Breast epithelium (tissue), 3 donors: ENCODE data around the gene SCOC.

Experiments used
- POLR2AphosphoS5 ChIP-seq, 3 donors: sonication (generic); formaldehyde crosslinking; IDR thresholded peaks; one replicate each; pipeline ENCODE4 v1.6.1; 2017; ENCODE audit warnings: antibody characterized with exemption in 3 of 3
- TF ChIP-seq, protein P1 (sequence below), 3 donors: fragments of 450-650 bp; IDR thresholded peaks; one replicate each; pipeline ENCODE4 v1.5.1; 2016 to 2017; ENCODE audit warnings: antibody characterized with exemption in 3 of 3, mild to moderate bottlenecking in 3 of 3, moderate library complexity in 3 of 3

DNA sequence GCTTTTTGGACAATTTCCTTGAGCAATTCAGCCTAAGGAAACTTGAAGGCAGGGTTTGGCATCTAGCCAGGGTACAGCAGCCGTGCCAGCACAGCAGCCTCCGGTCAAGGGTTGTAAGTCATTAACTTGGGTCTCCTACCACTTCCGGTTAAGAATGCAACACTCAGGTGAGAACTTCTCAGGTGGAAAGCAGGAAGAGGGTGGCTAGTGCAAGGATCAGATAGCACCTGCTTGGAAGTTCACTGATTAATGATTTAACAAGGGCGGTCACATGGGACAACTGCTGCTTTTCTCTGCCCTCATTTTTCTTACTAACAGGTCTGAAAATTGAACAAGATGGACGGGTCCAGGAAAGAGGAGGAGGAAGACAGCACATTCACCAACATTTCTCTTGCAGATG, 30.1 kb upstream of the SCOC start:
- TF ChIP-seq, protein P1, sequence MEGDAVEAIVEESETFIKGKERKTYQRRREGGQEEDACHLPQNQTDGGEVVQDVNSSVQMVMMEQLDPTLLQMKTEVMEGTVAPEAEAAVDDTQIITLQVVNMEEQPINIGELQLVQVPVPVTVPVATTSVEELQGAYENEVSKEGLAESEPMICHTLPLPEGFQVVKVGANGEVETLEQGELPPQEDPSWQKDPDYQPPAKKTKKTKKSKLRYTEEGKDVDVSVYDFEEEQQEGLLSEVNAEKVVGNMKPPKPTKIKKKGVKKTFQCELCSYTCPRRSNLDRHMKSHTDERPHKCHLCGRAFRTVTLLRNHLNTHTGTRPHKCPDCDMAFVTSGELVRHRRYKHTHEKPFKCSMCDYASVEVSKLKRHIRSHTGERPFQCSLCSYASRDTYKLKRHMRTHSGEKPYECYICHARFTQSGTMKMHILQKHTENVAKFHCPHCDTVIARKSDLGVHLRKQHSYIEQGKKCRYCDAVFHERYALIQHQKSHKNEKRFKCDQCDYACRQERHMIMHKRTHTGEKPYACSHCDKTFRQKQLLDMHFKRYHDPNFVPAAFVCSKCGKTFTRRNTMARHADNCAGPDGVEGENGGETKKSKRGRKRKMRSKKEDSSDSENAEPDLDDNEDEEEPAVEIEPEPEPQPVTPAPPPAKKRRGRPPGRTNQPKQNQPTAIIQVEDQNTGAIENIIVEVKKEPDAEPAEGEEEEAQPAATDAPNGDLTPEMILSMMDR (IDR thresholded peaks at IDR 0.05) = no peak
- TF ChIP-seq POLR2AphosphoS5 (IDR thresholded peaks at IDR 0.05) = no peak
